Neural cell (in vitro differentiated cells): Measurements from ENCODE around the gene ACTR3C. TPM values are rescaled to one million over a fixed set of nuclear protein-coding genes. Genes with fewer than 3 reads are reported as not detected.

Experiments
- H2AFZ ChIP-seq: fragments of 200-600, 300-800 bp; sonication (generic), shearing (Covaris generic); 2 replicates; pipeline ENCODE4 v1.6.0; 2014; ENCODE audit warnings: low read depth, mild to moderate bottlenecking, antibody characterized with exemption, low read length, moderate library complexity
- H3F3A ChIP-seq: fragments of 200-600 bp; shearing (Covaris generic); 2 replicates; pipeline ENCODE4 v1.6.1; 2016; ENCODE audit warnings: mild to moderate bottlenecking, moderate library complexity, mixed read lengths, antibody characterized with exemption, low read length; ENCODE audit not compliant: insufficient read depth, poor library complexity, severe bottlenecking
- H3K27ac ChIP-seq: fragments of 200-600, 300-800 bp; sonication (generic), shearing (Covaris generic); 2 replicates; pipeline ENCODE4 v1.5.1; 2014; ENCODE audit warnings: mild to moderate bottlenecking, low read length, moderate library complexity
- H3K27me3 ChIP-seq: fragments of 300-800, 200-600 bp; sonication (generic), shearing (Covaris generic); 2 replicates; pipeline ENCODE4 v1.6.0; 2014; ENCODE audit warnings: mild to moderate bottlenecking, low read depth, low read length, moderate library complexity; ENCODE audit not compliant: insufficient read depth
- H3K36me3 ChIP-seq: fragments of 300-800, 200-600 bp; sonication (generic), shearing (Covaris generic); 2 replicates; pipeline ENCODE4 v1.5.1; 2014; ENCODE audit warnings: mild to moderate bottlenecking, antibody characterized with exemption, low read length, moderate library complexity; ENCODE audit not compliant: insufficient read depth
- H3K4me2 ChIP-seq: fragments of 300-800, 200-600 bp; sonication (generic), shearing (Covaris generic); 2 replicates; pipeline ENCODE4 v1.6.0; 2014; ENCODE audit warnings: mild to moderate bottlenecking, low read length
- H3K4me3 ChIP-seq: fragments of 300-800, 200-600 bp; sonication (generic), shearing (Covaris generic); 2 replicates; pipeline ENCODE4 v1.5.1; 2014; ENCODE audit warnings: mild to moderate bottlenecking, low read length, moderate library complexity
- H3K79me2 ChIP-seq: fragments of 200-600 bp; shearing (Covaris generic); replicated peaks from 2 replicates; pipeline ENCODE4 v1.6.0; 2014; ENCODE audit warnings: mild to moderate bottlenecking, low read length, moderate library complexity; ENCODE audit not compliant: insufficient read depth
- H3K9ac ChIP-seq: fragments of 300-800, 200-600 bp; sonication (generic), shearing (Covaris generic); 2 replicates; pipeline ENCODE4 v1.6.1; 2016; ENCODE audit warnings: mild to moderate bottlenecking, low read length, mixed read lengths
- H3K9me2 ChIP-seq: fragments of 200-600 bp; shearing (Covaris generic); 2 replicates; pipeline ENCODE4 v1.6.1; 2016; ENCODE audit warnings: mild to moderate bottlenecking, low read length, mixed read lengths; ENCODE audit not compliant: insufficient read depth
- H3K9me3 ChIP-seq: fragments of 200-600, 300-800 bp; sonication (generic), shearing (Covaris generic); 2 replicates; pipeline ENCODE4 v1.6.1; 2016; ENCODE audit warnings: mild to moderate bottlenecking, mixed run types, low read length, moderate library complexity, mixed read lengths
- H4K20me1 ChIP-seq: fragments of 200-600 bp; shearing (Covaris generic); 2 replicates; pipeline ENCODE4 v1.6.1; 2016; ENCODE audit warnings: mild to moderate bottlenecking, mixed run types; ENCODE audit not compliant: insufficient read depth
- EP300 ChIP-seq: fragments of 450-650 bp; conservative IDR thresholded peaks from 2 replicates; pipeline ENCODE4 v1.6.1; 2014; ENCODE audit warnings: antibody characterized with exemption, mild to moderate bottlenecking, moderate library complexity; ENCODE audit not compliant: poor library complexity, severe bottlenecking
- EZH2 ChIP-seq: fragments of 200-600, 300-800 bp; shearing (Covaris generic), sonication (generic); IDR thresholded peaks from 2 replicates; pipeline ENCODE4 v1.6.1; 2014; ENCODE audit warnings: antibody characterized with exemption, low read length, borderline replicate concordance, mild to moderate bottlenecking; ENCODE audit not compliant: insufficient read depth, poor library complexity, severe bottlenecking
- MXI1 ChIP-seq: fragments of 450-650 bp; conservative IDR thresholded peaks from 2 replicates; pipeline ENCODE4 v1.6.1; 2014; ENCODE audit warnings: antibody characterized with exemption, mild to moderate bottlenecking; ENCODE audit not compliant: poor library complexity, severe bottlenecking
- POLR2AphosphoS5 ChIP-seq: IDR thresholded peaks from 2 replicates; pipeline ENCODE4 v1.6.1; 2012
- RAD21 ChIP-seq: fragments of 450-650 bp; conservative IDR thresholded peaks from 2 replicates; pipeline ENCODE4 v1.6.1; 2014; ENCODE audit warnings: antibody characterized with exemption, mild to moderate bottlenecking, moderate library complexity
- REST ChIP-seq: IDR thresholded peaks from 2 replicates; pipeline ENCODE4 v1.6.1; 2012; ENCODE audit warnings: borderline replicate concordance
- SMC3 ChIP-seq: fragments of 450-650 bp; conservative IDR thresholded peaks from 2 replicates; pipeline ENCODE4 v1.6.1; 2014; ENCODE audit warnings: antibody characterized with exemption, mild to moderate bottlenecking, moderate library complexity; ENCODE audit not compliant: poor library complexity
- TAF1 ChIP-seq: IDR thresholded peaks from 2 replicates; pipeline ENCODE4 v1.6.1; 2012; ENCODE audit warnings: low read depth
- polyA plus RNA-seq: library from polyadenylated mRNA; depleted of rRNA; stranded (reverse); fragments of >200 nt; gene quantifications from 2 replicates; pipeline ENCODE4 v1.2.3, GENCODE V29; 2014
- TF ChIP-seq, protein P1 (sequence below): fragments of 450-650 bp; IDR thresholded peaks from 2 replicates; pipeline ENCODE4 v1.5.1; 2014; ENCODE audit warnings: antibody characterized with exemption, mild to moderate bottlenecking, moderate library complexity; ENCODE audit not compliant: poor library complexity, severe bottlenecking

ACTR3C gene
- polyA plus RNA-seq, 1 donor from 2014 or later = not detected

DNA sequence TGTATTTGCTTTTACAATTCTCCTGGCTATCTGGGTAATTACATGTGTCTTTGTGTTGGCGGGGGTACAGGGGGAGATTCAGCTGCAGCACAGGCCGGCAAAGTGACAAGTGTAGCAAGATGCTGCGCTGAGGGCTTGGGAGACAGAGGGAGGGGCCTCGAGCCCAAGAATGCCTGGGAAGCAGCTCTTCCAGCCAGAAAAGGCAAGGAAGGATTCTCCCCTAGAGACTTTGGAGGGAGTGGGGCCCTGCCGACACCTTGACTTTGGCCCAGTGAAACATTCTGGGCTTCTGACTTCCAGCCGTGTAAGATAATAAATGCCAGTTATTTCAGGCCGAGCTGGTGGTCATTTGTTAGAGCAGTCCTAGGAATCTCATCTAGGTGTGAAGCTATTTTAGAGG, 38.1 kb upstream of the ACTR3C start:
- Histone ChIP-seq H2AFZ (no peak overlapping the region), H3K9ac (no peak overlapping the region), H3K27ac (no peak overlapping the region), H3K9me3 (no peaks in the 10 kb centered on the region), H3K4me3 (no peak overlapping the region), H3K27me3 (no peaks in the 10 kb centered on the region), H3F3A (no peaks in the 10 kb centered on the region), H3K36me3 (no peaks in the 10 kb centered on the region), H3K4me2 (no peak overlapping the region), H4K20me1 (no peaks in the 10 kb centered on the region), H3K79me2 (no peaks in the 10 kb centered on the region), H3K9me2 (no peaks in the 10 kb centered on the region)
- no peak for TF ChIP-seq TAF1

DNA sequence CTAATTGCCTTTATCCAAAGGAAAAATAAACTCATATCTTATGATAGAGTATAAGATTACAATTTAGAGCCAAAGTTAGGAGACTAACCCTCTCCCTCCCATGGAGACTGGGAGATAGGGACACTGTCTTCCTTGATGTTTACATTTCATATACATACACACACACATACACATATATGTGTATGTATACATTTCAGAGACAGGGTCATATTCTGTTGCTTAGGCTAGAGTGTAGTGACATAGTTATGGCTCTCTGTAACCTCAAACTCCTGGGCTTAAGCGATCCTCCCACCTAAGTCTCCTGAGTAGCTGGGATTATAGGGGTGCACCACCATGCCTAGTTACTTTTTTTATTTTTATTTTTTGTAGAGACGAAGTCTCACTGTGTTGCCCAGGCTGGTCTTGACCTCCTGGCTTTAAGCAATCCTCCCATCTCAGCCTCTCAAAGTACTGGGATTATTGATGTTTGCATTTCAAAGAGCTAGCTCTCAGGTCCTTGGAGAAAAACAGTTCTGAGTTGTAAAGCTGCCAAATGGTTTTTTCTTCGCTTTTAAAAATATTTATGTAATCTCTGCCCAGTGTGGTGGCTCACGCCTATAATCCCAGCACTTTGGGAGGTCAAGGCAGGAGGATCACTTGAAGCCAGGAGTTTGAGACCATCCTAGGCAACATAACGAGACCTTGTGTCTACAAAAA, 37.2 kb upstream of the ACTR3C start:
- TF ChIP-seq, protein P1, sequence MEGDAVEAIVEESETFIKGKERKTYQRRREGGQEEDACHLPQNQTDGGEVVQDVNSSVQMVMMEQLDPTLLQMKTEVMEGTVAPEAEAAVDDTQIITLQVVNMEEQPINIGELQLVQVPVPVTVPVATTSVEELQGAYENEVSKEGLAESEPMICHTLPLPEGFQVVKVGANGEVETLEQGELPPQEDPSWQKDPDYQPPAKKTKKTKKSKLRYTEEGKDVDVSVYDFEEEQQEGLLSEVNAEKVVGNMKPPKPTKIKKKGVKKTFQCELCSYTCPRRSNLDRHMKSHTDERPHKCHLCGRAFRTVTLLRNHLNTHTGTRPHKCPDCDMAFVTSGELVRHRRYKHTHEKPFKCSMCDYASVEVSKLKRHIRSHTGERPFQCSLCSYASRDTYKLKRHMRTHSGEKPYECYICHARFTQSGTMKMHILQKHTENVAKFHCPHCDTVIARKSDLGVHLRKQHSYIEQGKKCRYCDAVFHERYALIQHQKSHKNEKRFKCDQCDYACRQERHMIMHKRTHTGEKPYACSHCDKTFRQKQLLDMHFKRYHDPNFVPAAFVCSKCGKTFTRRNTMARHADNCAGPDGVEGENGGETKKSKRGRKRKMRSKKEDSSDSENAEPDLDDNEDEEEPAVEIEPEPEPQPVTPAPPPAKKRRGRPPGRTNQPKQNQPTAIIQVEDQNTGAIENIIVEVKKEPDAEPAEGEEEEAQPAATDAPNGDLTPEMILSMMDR = no peak
- no peak for TF ChIP-seq EZH2
- no peak for TF ChIP-seq RAD21
- TF ChIP-seq SMC3 = no peak
- TF ChIP-seq MXI1 = no peak
- TF ChIP-seq REST = no peak
- TF ChIP-seq TAF1 = no peak
- TF ChIP-seq POLR2AphosphoS5 = no peak
- no peak for TF ChIP-seq EP300
- H3K27me3 ChIP-seq = no peaks in the 10 kb centered on the region
- H3K79me2 ChIP-seq = no peaks in the 10 kb centered on the region
- no peaks in the 10 kb centered on the region for H4K20me1 ChIP-seq
- no peak overlapping the region for H2AFZ ChIP-seq
- no peaks in the 10 kb centered on the region for H3K9me3 ChIP-seq
- no peak overlapping the region for H3K27ac ChIP-seq
- H3K4me3 ChIP-seq = no peak overlapping the region
- no peak overlapping the region for H3K4me2 ChIP-seq
- H3K9me2 ChIP-seq = no peaks in the 10 kb centered on the region
- no peaks in the 10 kb centered on the region for H3K36me3 ChIP-seq
- H3F3A ChIP-seq = no peaks in the 10 kb centered on the region
- H3K9ac ChIP-seq = no peak overlapping the region
